ENCODE data around the gene COMMD1.

Gene COMMD1

DNA sequence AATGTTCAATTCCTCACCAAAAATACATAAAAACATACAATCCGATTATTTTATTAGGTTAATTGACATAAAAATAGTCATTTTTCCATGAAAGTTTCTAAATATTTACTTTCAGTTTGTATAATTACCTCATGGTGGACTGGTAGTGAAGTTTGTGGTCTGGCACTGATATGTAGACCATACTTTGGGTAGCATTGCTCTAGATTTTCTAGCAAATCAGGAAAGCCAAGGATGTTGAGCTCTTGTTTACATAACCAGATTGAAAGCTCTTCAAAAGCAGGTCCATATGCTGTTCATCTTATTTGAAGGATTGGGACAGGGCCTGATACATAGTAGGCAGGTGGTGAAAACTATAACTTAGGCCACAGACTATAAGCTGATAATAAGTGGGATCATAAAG is 61.8 kb downstream of the COMMD1 start:
- Histone ChIP-seq H3K4me3 (ENCODE audit: low read length) (no peak overlapping the region), H3K27ac (ENCODE audit: low read depth, low read length) (no peak overlapping the region), H3K4me1 (ENCODE audit: insufficient read depth, low read length) (peaks cover 7% of the 10 kb centered on the region), H3K9me3 (ENCODE audit: insufficient read depth, low read depth, low read length) (no peaks in the 10 kb centered on the region), H3K36me3 (ENCODE audit: insufficient read depth, low read length) (no peaks in the 10 kb centered on the region), H3K27me3 (ENCODE audit: insufficient read depth, low read length) (no peaks in the 10 kb centered on the region), H3K9ac (ENCODE audit: low read depth, low read length) (no peak overlapping the region)
- no CpG with 5 or more reads among the region's 1 CpG for WGBS

DNA sequence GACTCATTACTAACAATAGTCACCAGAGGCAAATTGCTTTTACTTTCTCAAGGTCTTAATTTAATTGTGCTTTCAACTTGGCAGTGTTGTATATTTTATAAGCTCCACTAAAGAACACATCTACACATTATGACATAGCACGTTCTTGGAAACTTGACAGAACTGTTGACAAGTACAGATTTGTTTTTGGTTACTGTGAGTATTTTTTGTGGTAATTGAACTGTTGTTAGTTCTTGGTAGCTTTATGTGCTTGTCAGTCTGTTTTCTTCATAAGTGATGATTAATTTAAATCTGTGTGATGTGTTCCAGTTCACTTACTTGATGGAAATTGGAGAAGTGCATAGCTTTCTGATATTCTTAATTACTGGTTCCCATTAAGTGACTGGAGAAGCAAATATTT is 63.9 kb downstream of the COMMD1 start:
- WGBS, result 86% methylated on average over 1 of the region's 1 CpG
- Histone ChIP-seq H3K4me1 (ENCODE audit: insufficient read depth, low read length) (peaks cover 11% of the 10 kb centered on the region), H3K36me3 (ENCODE audit: insufficient read depth, low read length) (no peaks in the 10 kb centered on the region)

GRCh38 chr2:61970807-61971556 is 65.5 kb downstream of the COMMD1 start:
- no peaks in the 10 kb centered on the region for H3K9me3 ChIP-seq (ENCODE audit: insufficient read depth, low read depth, low read length)
- H3K27ac ChIP-seq (ENCODE audit: low read depth, low read length), result peak overlapping the region; percentile 73
- H3K4me3 ChIP-seq (ENCODE audit: low read length), result peak overlapping the region; percentile 32; the same call in 1 of the 2 replicates
- peak overlapping the region; percentile 62 for H3K9ac ChIP-seq (ENCODE audit: low read depth, low read length)
- H3K27me3 ChIP-seq (ENCODE audit: insufficient read depth, low read length), result no peaks in the 10 kb centered on the region
- WGBS, result 73% methylated on average over 14 of the region's 14 CpGs
- H3K36me3 ChIP-seq (ENCODE audit: insufficient read depth, low read length), result no peaks in the 10 kb centered on the region
- H3K4me1 ChIP-seq (ENCODE audit: insufficient read depth, low read length), result peaks cover 11% of the 10 kb centered on the region

More for the DNA sequence above, 63.9 kb downstream of the COMMD1 start:
- no peaks in the 10 kb centered on the region for H3K9me3 ChIP-seq (ENCODE audit: insufficient read depth, low read depth, low read length)
- H3K27ac ChIP-seq (ENCODE audit: low read depth, low read length), result no peak overlapping the region; the same call in 1 of the 2 replicates
- H3K4me3 ChIP-seq (ENCODE audit: low read length), result no peak overlapping the region
- no peak overlapping the region for H3K9ac ChIP-seq (ENCODE audit: low read depth, low read length)
- no peaks in the 10 kb centered on the region for H3K27me3 ChIP-seq (ENCODE audit: insufficient read depth, low read length)

GRCh38 chr2:61978522-61978921 is 73.0 kb downstream of the COMMD1 start:
- no peaks in the 10 kb centered on the region for H3K9me3 ChIP-seq (ENCODE audit: insufficient read depth, low read depth, low read length)
- no peaks in the 10 kb centered on the region for H3K4me1 ChIP-seq (ENCODE audit: insufficient read depth, low read length)
- no peak overlapping the region for H3K9ac ChIP-seq (ENCODE audit: low read depth, low read length)
- no peak overlapping the region for H3K4me3 ChIP-seq (ENCODE audit: low read length)
- no peaks in the 10 kb centered on the region for H3K36me3 ChIP-seq (ENCODE audit: insufficient read depth, low read length)
- no peaks in the 10 kb centered on the region for H3K27me3 ChIP-seq (ENCODE audit: insufficient read depth, low read length)
- no peak overlapping the region for H3K27ac ChIP-seq (ENCODE audit: low read depth, low read length)

GRCh38 chr2:61980758-61981157 is 75.3 kb downstream of the COMMD1 start:
- 95% methylated on average over 1 of the region's 1 CpG for WGBS
- H3K27ac ChIP-seq (ENCODE audit: low read depth, low read length), result no peak overlapping the region
- no peaks in the 10 kb centered on the region for H3K4me1 ChIP-seq (ENCODE audit: insufficient read depth, low read length)
- H3K9me3 ChIP-seq (ENCODE audit: insufficient read depth, low read depth, low read length), result no peaks in the 10 kb centered on the region
- H3K27me3 ChIP-seq (ENCODE audit: insufficient read depth, low read length), result no peaks in the 10 kb centered on the region
- H3K36me3 ChIP-seq (ENCODE audit: insufficient read depth, low read length), result no peaks in the 10 kb centered on the region
- H3K4me3 ChIP-seq (ENCODE audit: low read length), result no peak overlapping the region
- no peak overlapping the region for H3K9ac ChIP-seq (ENCODE audit: low read depth, low read length)

DNA sequence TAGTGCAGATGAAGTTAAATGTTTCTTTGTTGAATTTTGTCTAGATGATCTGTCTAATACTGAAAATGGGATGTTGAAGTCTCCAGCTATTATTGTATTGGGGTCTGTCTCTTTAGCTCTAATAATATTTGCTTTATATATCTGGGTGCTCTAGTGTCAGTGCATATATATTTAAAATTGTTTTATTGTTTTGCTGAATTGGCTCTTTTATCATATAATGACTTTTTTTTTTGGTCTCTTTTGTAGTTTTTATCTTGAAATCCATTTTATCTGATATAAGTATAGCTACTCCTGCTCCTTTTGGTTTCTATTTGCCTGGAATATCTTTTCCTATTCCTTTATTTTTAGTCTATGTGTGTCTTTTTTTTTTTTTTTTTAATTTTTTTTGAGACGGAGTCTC is 79.2 kb downstream of the COMMD1 start:
- no peaks in the 10 kb centered on the region for H3K9me3 ChIP-seq (ENCODE audit: insufficient read depth, low read depth, low read length)
- no peaks in the 10 kb centered on the region for H3K36me3 ChIP-seq (ENCODE audit: insufficient read depth, low read length)
- H3K4me1 ChIP-seq (ENCODE audit: insufficient read depth, low read length), result no peaks in the 10 kb centered on the region
- no peak overlapping the region for H3K4me3 ChIP-seq (ENCODE audit: low read length)
- no peak overlapping the region for H3K27ac ChIP-seq (ENCODE audit: low read depth, low read length)
- H3K27me3 ChIP-seq (ENCODE audit: insufficient read depth, low read length), result no peaks in the 10 kb centered on the region
- H3K9ac ChIP-seq (ENCODE audit: low read depth, low read length), result no peak overlapping the region
- WGBS, result 100% methylated on average over 1 of the region's 1 CpG

DNA sequence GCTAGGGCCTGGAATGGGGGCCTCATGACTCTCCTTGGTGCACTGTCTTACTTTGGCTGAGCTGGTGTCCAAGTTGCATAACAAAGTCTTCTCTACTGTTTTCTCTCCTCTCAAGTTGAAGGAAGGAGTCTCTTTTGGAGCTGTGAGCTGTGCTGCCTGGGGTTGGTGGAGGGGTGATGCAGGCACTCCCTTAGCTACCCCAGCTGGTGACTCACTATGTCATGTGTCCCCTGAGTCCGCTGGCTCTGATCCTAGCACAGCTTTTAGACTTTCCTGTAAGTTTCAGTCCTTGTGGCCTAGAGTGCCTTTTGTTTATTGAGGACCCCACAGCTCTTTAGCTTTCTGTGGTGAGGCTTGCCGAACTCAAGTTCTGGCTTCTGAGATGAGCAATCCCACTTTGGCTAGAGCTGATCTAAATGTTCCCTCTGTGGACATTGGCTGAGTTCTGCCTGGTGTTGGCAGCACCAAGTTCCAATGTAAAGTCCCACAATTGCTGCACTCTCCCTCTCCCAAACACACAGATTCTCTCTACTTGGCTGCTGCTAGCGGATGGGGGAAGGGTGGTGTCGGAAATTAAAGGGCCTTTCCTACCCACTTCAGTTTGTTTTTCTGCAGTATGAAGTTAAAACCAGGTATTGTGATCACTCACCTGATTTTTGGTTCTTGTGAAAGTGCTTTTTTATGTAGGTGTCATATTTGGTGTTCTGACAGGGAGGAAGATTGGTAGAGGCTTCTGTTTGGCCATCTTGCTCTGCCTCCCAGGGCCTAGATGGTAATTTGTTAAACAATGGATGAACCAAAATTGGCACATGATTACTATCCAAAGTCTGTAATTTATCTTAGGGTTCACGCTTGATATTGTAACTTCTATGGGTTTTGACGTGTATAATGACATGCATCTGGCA is 83.2 kb downstream of the COMMD1 start:
- Histone ChIP-seq H3K4me3 (ENCODE audit: low read length) (no peak overlapping the region), H3K27me3 (ENCODE audit: insufficient read depth, low read length) (no peaks in the 10 kb centered on the region), H3K9ac (ENCODE audit: low read depth, low read length) (no peak overlapping the region), H3K36me3 (ENCODE audit: insufficient read depth, low read length) (no peaks in the 10 kb centered on the region), H3K4me1 (ENCODE audit: insufficient read depth, low read length) (no peaks in the 10 kb centered on the region), H3K27ac (ENCODE audit: low read depth, low read length) (no peak overlapping the region), H3K9me3 (ENCODE audit: insufficient read depth, low read depth, low read length) (no peaks in the 10 kb centered on the region)
- WGBS, result 88% methylated on average over 6 of the region's 6 CpGs

DNA sequence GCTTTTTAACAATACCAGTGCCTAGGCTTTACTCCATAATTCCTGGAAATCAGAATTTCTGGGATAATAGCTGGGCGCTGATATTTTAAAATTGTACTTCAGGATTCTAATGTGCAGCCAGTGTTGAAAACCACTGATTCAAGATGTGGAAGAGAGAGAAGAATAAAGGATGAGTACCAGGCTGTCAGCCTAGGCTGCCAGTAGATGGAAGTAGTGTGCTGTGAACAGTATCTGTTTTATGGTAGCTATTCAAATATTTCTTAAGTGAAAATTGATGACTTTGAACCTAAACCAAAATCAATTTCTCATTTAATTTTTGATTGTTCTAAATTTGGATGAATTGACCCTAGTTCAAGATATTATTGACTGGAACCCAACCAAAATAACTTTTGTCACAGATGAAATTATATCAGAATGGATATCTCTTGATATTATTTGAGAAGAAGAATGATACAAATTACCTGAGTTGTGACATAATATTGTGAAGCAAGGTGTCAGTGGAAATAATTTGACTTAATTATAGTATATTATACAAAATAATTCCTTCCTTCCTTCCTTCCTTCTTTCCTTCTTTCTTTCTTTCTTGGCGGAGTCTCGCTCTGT is 88.0 kb downstream of the COMMD1 start:
- Histone ChIP-seq H3K36me3 (ENCODE audit: insufficient read depth, low read length) (no peaks in the 10 kb centered on the region), H3K4me1 (ENCODE audit: insufficient read depth, low read length) (no peaks in the 10 kb centered on the region), H3K9ac (ENCODE audit: low read depth, low read length) (no peak overlapping the region), H3K27me3 (ENCODE audit: insufficient read depth, low read length) (no peaks in the 10 kb centered on the region), H3K27ac (ENCODE audit: low read depth, low read length) (no peak overlapping the region), H3K9me3 (ENCODE audit: insufficient read depth, low read depth, low read length) (no peaks in the 10 kb centered on the region), H3K4me3 (ENCODE audit: low read length) (no peak overlapping the region)
- 75% methylated on average over 3 of the region's 3 CpGs for WGBS

- no peaks in the 10 kb centered on the region for H3K9me3 ChIP-seq (ENCODE audit: insufficient read depth, low read depth, low read length)
- no peaks in the 10 kb centered on the region for H3K27me3 ChIP-seq (ENCODE audit: insufficient read depth, low read length)
- H3K9ac ChIP-seq (ENCODE audit: low read depth, low read length), result no peak overlapping the region
- H3K4me1 ChIP-seq (ENCODE audit: insufficient read depth, low read length), result no peaks in the 10 kb centered on the region
- no peak overlapping the region for H3K4me3 ChIP-seq (ENCODE audit: low read length)
- WGBS, result 100% methylated on average over 1 of the region's 1 CpG
- H3K36me3 ChIP-seq (ENCODE audit: insufficient read depth, low read length), result no peaks in the 10 kb centered on the region
- H3K27ac ChIP-seq (ENCODE audit: low read depth, low read length), result no peak overlapping the region
Measured at GRCh38 chr2:61994531-61994930, 89.1 kb downstream of the COMMD1 start.

DNA sequence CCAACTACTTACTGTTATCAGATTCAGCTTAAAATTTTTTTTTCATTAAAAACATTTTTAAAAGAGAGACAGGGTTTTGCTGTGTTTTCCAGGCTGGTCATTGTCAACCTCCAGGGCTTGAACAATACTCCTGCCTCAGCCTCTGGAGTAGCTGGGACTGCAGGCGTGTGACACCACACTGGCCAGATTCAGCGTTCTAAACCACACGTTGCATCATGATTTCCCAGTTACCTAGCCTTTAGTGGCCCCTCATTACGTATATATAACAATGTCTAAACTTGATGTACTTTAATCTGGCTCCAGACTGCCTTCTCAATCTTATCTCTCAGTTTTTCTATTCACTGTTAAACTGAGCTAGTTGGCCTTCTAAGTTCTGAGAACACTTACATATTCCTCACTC is 89.6 kb downstream of the COMMD1 start:
- Histone ChIP-seq H3K36me3 (ENCODE audit: insufficient read depth, low read length) (no peaks in the 10 kb centered on the region), H3K9ac (ENCODE audit: low read depth, low read length) (no peak overlapping the region), H3K4me3 (ENCODE audit: low read length) (no peak overlapping the region), H3K27me3 (ENCODE audit: insufficient read depth, low read length) (no peaks in the 10 kb centered on the region), H3K9me3 (ENCODE audit: insufficient read depth, low read depth, low read length) (no peaks in the 10 kb centered on the region), H3K4me1 (ENCODE audit: insufficient read depth, low read length) (no peaks in the 10 kb centered on the region), H3K27ac (ENCODE audit: low read depth, low read length) (no peak overlapping the region)
- 92% methylated on average over 4 of the region's 4 CpGs for WGBS

DNA sequence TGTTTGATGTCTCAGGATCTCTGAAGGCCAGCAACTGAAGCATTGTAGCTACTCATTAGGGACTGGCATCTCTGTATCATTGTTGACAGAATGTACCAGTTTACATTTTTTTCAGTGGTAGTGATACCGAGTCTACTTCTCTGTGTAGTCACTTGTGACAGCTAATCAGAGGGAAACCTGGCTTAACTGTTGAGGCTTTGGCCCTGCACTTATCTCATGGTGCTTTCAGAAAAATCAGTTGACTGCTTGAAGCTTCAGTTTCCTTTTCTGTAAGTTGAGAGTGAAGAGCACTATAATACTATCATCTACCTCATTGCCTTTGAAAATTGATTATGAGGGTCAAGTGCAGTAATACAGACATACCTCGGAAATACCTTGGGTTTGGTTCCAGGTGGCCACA is 90.0 kb downstream of the COMMD1 start:
- H3K4me3 ChIP-seq (ENCODE audit: low read length), result no peak overlapping the region
- H3K27me3 ChIP-seq (ENCODE audit: insufficient read depth, low read length), result no peaks in the 10 kb centered on the region
- no peaks in the 10 kb centered on the region for H3K36me3 ChIP-seq (ENCODE audit: insufficient read depth, low read length)
- no peaks in the 10 kb centered on the region for H3K9me3 ChIP-seq (ENCODE audit: insufficient read depth, low read depth, low read length)
- no peaks in the 10 kb centered on the region for H3K4me1 ChIP-seq (ENCODE audit: insufficient read depth, low read length)
- 88% methylated on average over 2 of the region's 2 CpGs for WGBS
- no peak overlapping the region for H3K27ac ChIP-seq (ENCODE audit: low read depth, low read length)
- no peak overlapping the region for H3K9ac ChIP-seq (ENCODE audit: low read depth, low read length)
